Peyer's patch (tissue), 4 donors: ENCODE results near the gene CCDC78. TPM values are rescaled to one million over a fixed set of nuclear protein-coding genes. Genes with fewer than 3 reads are reported as not detected.

Experiments
- DNase-seq, 3 donors: peaks; one replicate each; pipeline ENCODE4 v3.0.0-alpha.2; 2017 to 2019
- H3K27ac ChIP-seq, 4 donors: fragments of 200-600 bp; sonication (generic); one replicate each; pipeline ENCODE4 v1.5.1; 2016 to 2019
- H3K27me3 ChIP-seq, 2 donors: fragments of 200-600 bp; sonication (generic); one replicate each; pipeline ENCODE4 v1.5.1; 2019
- H3K36me3 ChIP-seq, 3 donors: fragments of 200-600 bp; sonication (generic); one replicate each; pipeline ENCODE4 v1.5.1; 2016 to 2019
- H3K4me1 ChIP-seq, 4 donors: fragments of 200-600 bp; sonication (generic); one replicate each; pipeline ENCODE4 v1.5.1; 2016 to 2019
- H3K4me3 ChIP-seq, 4 donors: fragments of 200-600 bp; sonication (generic); 1 replicate in 3 of 4; 2 replicates in 1 of 4; pipeline ENCODE4 v1.5.1; 2016 to 2019; ENCODE audit warnings: mild to moderate bottlenecking in 1 of 4
- H3K9me3 ChIP-seq, 4 donors: fragments of 200-600 bp; sonication (generic); one replicate each; pipeline ENCODE4 v1.5.1; 2016 to 2019; ENCODE audit warnings: mild to moderate bottlenecking in 1 of 4
- POLR2A ChIP-seq, 2 donors: fragments of 450-650 bp; IDR thresholded peaks; one replicate each; pipeline ENCODE4 v1.5.1; 2017; ENCODE audit warnings: antibody characterized with exemption in 2 of 2, mild to moderate bottlenecking in 2 of 2, moderate library complexity in 2 of 2
- total RNA-seq, 4 donors: library from RNA; depleted of rRNA; stranded (reverse); fragments of >200 nt; gene quantifications; one replicate each; pipeline ENCODE4 v1.1.0, GENCODE V29; 2016
- TF ChIP-seq, protein P1 (sequence below), 6 experiments: fragments of 450-650 bp in 4 of 6; fragments of 200-600 bp in 2 of 6; sonication (generic) in 1 of 6; IDR thresholded peaks; one replicate each; pipeline ENCODE4 v1.5.1; 2017 to 2019; ENCODE audit warnings: antibody characterized with exemption in 6 of 6, mild to moderate bottlenecking in 3 of 6, moderate library complexity in 1 of 6

Gene CCDC78
- total RNA-seq, 4 donors from 2014 or later, result 2.1 to 13.2 (median 6.3) TPM

DNA sequence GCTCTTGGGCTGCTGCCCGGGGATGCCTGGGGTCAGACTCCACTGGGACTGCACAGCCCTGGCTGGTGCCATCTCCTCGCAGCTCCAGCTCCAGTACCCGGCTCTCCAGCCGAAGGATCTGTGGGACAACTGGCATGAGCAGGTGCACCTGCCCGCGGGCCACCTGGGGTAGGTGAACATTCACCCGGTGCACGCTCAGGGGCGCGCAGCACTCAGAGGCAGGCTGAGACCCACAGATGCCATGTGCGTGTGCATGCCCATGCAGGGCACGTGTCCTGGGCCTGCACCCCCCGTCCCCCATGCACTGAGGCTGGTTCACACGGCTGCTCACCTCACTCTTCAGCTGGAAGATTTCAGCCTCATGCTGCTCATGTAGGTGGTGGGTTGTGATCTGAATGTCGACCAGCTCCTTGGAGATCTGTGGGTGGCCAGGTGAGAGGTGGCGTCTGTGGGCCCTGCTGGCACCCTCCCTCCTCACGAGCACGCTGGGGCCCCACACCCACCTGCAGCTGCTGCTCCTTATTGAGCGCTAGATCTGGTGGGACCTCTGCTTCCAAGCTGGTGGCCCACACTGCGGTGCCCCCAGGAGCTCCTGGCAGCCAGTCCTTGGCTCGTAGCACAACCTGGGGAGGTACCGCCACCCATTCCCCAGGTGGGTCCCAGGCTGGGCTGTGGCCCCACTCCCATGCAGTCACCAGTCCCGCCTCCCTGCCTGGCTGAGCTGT is 618 bp downstream of the CCDC78 start:
- Histone ChIP-seq H3K9me3 (no peaks in the 10 kb centered on the region), H3K4me1 (peaks cover 0 to 41% (median 20%) of the 10 kb centered on the region in 4 donors), H3K36me3 (peaks cover 0 to 3% (median 0%) of the 10 kb centered on the region in 3 donors), H3K4me3 (no peak overlapping the region), H3K27me3 (peaks cover 0 to 25% of the 10 kb centered on the region in 2 donors), H3K27ac (peak overlapping the region in 1 of 4 donors; percentile 88)
- DNase-seq, result no peak
- TF ChIP-seq, protein P1, sequence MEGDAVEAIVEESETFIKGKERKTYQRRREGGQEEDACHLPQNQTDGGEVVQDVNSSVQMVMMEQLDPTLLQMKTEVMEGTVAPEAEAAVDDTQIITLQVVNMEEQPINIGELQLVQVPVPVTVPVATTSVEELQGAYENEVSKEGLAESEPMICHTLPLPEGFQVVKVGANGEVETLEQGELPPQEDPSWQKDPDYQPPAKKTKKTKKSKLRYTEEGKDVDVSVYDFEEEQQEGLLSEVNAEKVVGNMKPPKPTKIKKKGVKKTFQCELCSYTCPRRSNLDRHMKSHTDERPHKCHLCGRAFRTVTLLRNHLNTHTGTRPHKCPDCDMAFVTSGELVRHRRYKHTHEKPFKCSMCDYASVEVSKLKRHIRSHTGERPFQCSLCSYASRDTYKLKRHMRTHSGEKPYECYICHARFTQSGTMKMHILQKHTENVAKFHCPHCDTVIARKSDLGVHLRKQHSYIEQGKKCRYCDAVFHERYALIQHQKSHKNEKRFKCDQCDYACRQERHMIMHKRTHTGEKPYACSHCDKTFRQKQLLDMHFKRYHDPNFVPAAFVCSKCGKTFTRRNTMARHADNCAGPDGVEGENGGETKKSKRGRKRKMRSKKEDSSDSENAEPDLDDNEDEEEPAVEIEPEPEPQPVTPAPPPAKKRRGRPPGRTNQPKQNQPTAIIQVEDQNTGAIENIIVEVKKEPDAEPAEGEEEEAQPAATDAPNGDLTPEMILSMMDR (IDR thresholded peaks at IDR 0.05), result no peak
- TF ChIP-seq POLR2A (IDR thresholded peaks at IDR 0.05), result no peak

DNA sequence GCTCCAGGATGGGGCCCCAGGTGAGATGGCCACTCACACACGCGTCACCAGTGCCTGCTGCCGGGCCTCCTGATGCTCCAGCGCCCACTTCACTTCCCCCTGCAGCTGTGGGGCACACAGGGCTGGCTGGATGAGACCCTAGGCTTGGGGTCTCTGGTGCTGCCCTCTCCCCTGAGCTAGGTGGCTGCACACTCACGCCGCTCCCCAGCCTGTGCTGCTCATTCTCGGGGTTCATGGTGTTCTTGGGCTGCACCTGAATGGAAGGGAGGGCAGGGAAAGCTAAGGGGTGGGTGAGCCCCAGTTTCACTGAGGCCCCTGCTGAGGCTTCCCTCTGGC is 1.2 kb downstream of the CCDC78 start:
- H3K4me1 ChIP-seq, result peaks cover 0 to 46% (median 25%) of the 10 kb centered on the region in 4 donors
- no peak for DNase-seq
- H3K27me3 ChIP-seq, result peaks cover 0 to 25% of the 10 kb centered on the region in 2 donors
- TF ChIP-seq, protein P1 (IDR thresholded peaks at IDR 0.05), result no peak
- no peak for TF ChIP-seq POLR2A (IDR thresholded peaks at IDR 0.05)
- H3K4me3 ChIP-seq, result no peak overlapping the region
- H3K27ac ChIP-seq, result peak overlapping the region in 1 of 4 donors; percentile 88
- H3K36me3 ChIP-seq, result peaks cover 0 to 3% (median 0%) of the 10 kb centered on the region in 3 donors
- no peaks in the 10 kb centered on the region for H3K9me3 ChIP-seq

DNA sequence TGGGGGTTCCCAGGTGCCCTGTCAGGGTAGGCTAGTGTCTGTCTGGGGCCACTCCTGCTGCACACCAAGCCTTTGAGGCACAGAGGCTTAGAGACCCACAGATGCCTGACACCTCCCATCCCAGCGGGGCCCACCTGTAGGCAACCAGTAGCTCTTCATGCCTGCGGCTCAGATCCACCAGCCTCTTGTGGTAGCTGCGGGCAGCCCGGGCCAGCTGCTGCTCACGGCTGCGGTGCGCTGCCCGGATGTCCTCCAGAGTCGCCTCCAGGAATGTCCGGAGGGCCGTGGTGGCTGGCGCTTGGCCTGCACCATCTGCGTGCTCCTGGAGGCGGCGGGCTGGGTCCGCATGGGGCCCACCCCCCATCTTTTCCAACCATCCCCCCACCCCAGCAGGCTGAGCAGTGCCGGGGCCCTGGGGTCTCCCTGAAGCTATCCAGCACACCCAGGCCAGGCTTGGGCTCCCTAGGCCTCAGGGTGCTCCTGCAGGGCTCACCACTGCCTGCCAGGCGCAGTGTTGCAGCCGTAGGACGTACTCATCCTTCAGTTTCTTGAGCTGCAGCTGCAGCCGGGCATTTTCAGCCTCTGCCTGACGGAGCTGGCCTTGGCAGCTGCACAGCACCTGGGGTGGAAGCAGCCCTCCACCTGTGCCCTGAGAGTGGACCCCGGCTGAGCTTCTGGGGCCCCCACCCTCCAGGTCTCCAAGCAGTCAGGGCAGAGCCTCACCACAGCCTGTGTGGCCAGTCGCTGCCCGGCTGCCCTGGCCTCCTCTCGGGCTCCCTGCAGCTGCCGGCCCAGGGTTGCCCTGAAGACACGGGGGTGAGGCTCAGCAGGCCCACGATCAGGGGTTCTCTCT is 1.8 kb downstream of the CCDC78 start:
- no peak overlapping the region for H3K4me3 ChIP-seq
- H3K36me3 ChIP-seq, result peaks cover 0 to 3% (median 0%) of the 10 kb centered on the region in 3 donors
- H3K27ac ChIP-seq, result peak overlapping the region in 1 of 4 donors; percentile 88
- no peak for DNase-seq
- peaks cover 0 to 25% of the 10 kb centered on the region in 2 donors for H3K27me3 ChIP-seq
- H3K4me1 ChIP-seq, result peaks cover 0 to 50% (median 29%) of the 10 kb centered on the region in 4 donors
- no peaks in the 10 kb centered on the region for H3K9me3 ChIP-seq
- TF ChIP-seq POLR2A (IDR thresholded peaks at IDR 0.05), result no peak
- TF ChIP-seq, protein P1 (IDR thresholded peaks at IDR 0.05), result no peak

DNA sequence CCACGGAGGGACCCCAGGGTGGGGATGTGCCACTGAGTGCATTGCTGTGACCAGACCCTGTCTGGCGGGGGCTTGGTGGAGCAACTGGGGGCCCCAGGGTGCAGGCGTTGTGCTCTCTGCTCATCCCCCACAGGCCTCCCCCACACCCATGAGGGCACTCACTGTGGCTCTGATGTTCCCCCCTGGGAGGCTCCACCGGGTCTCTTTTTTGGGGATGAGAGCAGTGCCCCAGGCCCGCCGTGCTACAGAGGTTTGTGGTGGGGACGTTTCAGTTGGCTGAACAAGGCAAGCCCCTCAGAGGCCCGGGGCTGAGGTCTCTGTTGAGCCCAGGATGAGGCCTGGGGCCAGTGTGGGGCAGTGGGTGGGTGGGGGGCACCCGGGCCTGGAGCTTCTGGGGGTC is 2.5 kb downstream of the CCDC78 start:
- Histone ChIP-seq H3K4me3 (no peak overlapping the region), H3K27me3 (peaks cover 0 to 25% of the 10 kb centered on the region in 2 donors), H3K27ac (peak overlapping the region in 1 of 4 donors; percentile 88), H3K4me1 (peaks cover 0 to 54% (median 28%) of the 10 kb centered on the region in 4 donors), H3K36me3 (peaks cover 0 to 3% (median 0%) of the 10 kb centered on the region in 3 donors), H3K9me3 (no peaks in the 10 kb centered on the region)
- no peak for DNase-seq
- TF ChIP-seq, protein P1 (IDR thresholded peaks at IDR 0.05), result no peak
- no peak for TF ChIP-seq POLR2A (IDR thresholded peaks at IDR 0.05)

DNA sequence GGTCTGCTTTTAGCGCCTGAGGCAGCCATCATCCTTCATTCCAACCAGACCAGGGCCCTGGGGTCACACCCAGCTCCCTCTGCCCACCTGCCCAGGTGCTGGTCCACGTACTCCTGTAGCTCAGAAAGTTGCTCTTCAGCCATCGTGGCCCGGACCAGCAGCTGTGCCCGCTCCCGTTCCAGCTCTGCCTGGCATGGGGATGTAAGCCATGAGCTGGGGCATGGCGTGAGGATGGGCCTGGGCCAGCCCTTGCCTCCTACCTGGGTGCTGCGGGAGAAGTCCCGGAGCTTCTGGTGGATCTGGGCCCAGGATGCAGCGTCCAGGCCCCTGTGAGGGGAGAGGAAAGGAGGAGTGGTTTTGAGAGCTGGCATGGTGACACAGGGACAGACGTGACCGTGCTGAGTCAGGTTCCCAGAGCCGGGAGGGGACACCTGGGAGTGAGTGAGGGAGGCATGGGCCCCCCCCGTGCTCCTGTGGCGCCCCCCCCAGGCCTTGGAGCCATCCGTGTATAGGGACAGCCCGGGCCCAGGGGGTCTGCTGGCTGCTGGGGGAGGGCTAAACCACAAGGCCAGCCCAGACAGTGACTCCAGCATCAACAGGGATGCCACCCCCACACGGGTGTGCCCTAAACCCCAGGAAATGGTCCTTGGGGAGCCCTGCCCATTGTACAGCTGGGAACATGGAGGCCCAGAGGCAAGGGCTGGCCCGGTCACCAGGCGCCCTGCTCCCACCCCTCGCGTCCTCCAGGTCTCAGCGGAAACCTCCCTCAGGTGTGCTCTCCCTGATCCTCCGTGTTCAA is 3.2 kb downstream of the CCDC78 start:
- H3K36me3 ChIP-seq, result peaks cover 0 to 3% (median 0%) of the 10 kb centered on the region in 3 donors
- peaks cover 0 to 24% of the 10 kb centered on the region in 2 donors for H3K27me3 ChIP-seq
- TF ChIP-seq POLR2A (IDR thresholded peaks at IDR 0.05), result no peak
- TF ChIP-seq, protein P1 (IDR thresholded peaks at IDR 0.05), result no peak
- peaks cover 0 to 52% (median 26%) of the 10 kb centered on the region in 4 donors for H3K4me1 ChIP-seq
- H3K27ac ChIP-seq, result peak overlapping the region in 1 of 4 donors; percentile 19
- no peak for DNase-seq
- H3K4me3 ChIP-seq, result no peak overlapping the region
- no peaks in the 10 kb centered on the region for H3K9me3 ChIP-seq
